C4-2B (cell line): ENCODE data around the gene GIPC1.

Source experiments
- H3K27ac ChIP-seq: fragments of 450-650 bp; 2 replicates; pipeline ENCODE4 v1.5.1; 2017
- ZFX ChIP-seq: fragments of 450-650 bp; IDR thresholded peaks from 2 replicates; pipeline ENCODE4 v1.6.1; 2017
- TF ChIP-seq, protein P1 (sequence below): fragments of 450-650 bp; conservative IDR thresholded peaks from 2 replicates; pipeline ENCODE4 v1.5.1; 2017; ENCODE audit warnings: mild to moderate bottlenecking

GIPC1 gene

DNA sequence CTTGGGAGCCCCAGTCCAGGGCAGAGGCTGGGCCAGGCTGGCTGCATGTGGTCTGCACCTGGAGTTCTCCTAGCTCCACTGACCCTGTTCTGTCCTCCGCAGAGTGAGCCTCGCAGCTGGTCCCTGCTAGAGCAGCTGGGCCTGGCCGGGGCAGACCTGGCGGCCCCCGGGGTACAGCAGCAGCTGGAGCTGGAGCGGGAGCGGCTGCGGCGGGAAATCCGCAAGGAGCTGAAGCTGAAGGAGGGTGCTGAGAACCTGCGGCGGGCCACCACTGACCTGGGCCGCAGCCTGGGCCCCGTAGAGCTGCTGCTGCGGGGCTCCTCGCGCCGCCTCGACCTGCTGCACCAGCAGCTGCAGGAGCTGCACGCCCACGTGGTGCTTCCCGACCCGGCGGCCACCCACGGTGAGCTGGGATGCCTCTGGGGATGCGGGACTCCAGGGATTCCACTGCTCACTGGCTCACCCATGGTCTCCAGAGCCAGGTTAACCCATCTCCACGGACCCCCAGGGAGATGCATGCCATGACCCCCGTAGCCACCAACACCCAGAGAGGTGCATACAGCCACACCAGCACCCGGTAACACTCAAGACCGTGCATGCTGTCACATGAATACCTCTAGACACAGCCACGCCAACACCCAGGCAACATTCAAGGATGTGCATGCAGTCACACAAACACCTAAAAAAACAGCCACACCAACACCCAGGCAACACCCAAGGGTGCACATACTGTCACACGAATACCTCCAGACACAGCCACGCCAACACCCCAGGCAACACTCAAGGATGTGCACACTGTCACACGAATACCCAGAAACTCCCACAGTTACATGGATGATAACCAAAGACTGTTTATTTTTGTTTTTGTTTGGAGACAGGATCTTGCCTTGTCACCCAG, 54.6 kb downstream of the GIPC1 start:
- H3K27ac ChIP-seq, result no peak overlapping the region
- TF ChIP-seq, protein P1, sequence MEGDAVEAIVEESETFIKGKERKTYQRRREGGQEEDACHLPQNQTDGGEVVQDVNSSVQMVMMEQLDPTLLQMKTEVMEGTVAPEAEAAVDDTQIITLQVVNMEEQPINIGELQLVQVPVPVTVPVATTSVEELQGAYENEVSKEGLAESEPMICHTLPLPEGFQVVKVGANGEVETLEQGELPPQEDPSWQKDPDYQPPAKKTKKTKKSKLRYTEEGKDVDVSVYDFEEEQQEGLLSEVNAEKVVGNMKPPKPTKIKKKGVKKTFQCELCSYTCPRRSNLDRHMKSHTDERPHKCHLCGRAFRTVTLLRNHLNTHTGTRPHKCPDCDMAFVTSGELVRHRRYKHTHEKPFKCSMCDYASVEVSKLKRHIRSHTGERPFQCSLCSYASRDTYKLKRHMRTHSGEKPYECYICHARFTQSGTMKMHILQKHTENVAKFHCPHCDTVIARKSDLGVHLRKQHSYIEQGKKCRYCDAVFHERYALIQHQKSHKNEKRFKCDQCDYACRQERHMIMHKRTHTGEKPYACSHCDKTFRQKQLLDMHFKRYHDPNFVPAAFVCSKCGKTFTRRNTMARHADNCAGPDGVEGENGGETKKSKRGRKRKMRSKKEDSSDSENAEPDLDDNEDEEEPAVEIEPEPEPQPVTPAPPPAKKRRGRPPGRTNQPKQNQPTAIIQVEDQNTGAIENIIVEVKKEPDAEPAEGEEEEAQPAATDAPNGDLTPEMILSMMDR, result no peak
- TF ChIP-seq ZFX, result no peak

DNA sequence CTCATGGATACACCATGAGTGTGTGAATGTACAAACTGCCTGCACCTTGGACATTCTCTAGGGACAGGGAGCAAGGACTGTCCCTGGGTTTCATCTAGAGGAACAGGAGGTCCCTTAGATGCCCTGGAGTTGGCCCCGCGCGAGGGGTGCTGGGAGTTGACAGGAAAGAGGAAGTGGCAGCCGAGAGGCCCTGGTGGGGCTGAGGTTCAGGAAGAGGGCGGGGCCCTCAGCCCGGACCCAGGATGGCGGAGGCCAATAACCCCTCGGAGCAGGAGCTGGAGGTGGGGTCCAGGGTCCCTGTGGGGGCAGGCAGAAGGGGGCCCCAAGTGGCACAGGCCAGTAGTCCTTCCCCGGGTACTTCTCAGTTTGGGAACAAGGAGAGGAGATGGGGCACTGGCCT, 55.9 kb downstream of the GIPC1 start:
- TF ChIP-seq, protein P1, result no peak
- no peak for TF ChIP-seq ZFX

GRCh38 chr19:14439014-14439413, 56.9 kb downstream of the GIPC1 start:
- TF ChIP-seq ZFX, result no peak
- TF ChIP-seq, protein P1, result no peak
- H3K27ac ChIP-seq, result no peak overlapping the region

More for the DNA sequence above, 55.9 kb downstream of the GIPC1 start:
- no peak overlapping the region for H3K27ac ChIP-seq

- no peak overlapping the region for H3K27ac ChIP-seq
- TF ChIP-seq, protein P1, result no peak
- TF ChIP-seq ZFX, result no peak
Observed at GRCh38 chr19:14437578-14438140, 58.3 kb downstream of the GIPC1 start.

GRCh38 chr19:14435320-14436050, 60.4 kb downstream of the GIPC1 start:
- TF ChIP-seq ZFX, result no peak
- TF ChIP-seq, protein P1, result no peak
- no peak overlapping the region for H3K27ac ChIP-seq

DNA sequence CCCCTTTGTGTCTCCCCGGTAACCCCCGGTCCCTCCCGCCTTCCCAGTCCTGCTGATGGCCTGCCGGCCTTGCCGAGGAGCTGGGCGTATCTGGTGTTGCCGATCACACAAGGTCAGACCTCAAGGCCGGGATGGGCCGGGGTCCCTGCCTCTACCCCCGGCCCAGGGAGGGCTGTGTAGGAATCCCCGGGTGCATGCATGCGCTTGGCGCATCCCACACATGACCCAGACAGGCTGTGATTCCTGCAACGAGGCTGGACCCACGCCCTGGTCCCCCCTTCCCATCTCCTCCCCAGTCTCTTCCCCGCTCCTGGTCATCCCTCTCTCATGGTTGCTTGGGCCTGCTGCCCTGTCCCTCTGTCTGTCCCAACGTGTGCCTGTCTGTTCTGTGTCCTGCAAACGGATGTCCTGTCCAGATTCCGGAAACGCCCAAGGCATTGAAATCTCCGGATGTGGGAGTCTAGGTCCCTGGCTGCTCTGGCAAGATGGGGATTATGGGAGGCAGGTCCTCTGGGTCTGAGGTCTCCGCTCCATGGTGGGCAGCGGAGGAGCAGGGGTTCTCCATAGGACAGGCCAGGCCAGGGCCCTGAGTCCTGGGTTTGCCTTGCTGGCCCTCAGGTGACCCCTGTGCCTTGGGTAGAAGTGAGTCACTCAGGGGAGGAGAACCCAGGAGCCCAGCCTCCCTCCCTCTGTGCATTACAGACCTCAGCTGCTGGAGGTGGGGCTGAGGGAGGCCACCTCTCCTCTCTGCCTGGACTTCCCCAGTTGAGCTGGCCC, 61.2 kb downstream of the GIPC1 start:
- peak overlapping the region; percentile 88; the same call in 1 of the 2 replicates for H3K27ac ChIP-seq
- TF ChIP-seq, protein P1, result no peak
- no peak for TF ChIP-seq ZFX
